ENCODE measurements around the gene DSP. TPM values are rescaled to one million over a fixed set of nuclear protein-coding genes. Genes with fewer than 3 reads are reported as not detected.

The DSP gene
- total and polyA plus RNA-seq, 10 of the 15 experiments (the other 5 are each of a cell fraction or from before 2014, with no cell fraction given): under 0.01 to 0.36 (median 0.04) TPM; not detected in 4

DNA sequence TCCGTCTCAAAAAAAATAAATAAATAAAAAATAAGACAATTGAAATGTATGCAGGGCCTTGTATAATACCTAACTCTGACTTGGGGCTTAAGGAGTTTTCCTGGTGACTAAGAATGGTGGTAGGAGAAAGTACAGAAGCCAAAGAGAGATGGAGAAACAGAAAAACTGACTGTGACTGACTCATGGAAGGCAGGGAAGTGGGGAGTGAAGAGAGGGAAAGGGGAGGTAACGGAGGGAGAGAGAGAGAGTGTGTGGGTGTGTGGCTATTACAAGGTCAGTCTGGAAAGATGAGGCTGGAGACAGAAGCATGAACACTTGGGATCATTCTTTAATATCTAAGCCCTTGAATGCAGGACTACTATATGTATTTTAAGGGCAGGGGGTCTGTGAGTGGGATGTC, 87.0 kb downstream of the DSP start:
- H4K20me1 ChIP-seq (ENCODE audit: control insufficient read depth, insufficient read depth): no peaks in the 10 kb centered on the region
- DNase-seq (ENCODE audit: low read depth, low spot score): no peak
- ChIA-PET RAD21 (ENCODE audit: unreplicated experiment) (no interaction called here), POLR2A (no interaction called here), SMC1A (ENCODE audit: uncharacterized antibody, unreplicated experiment) (no interaction called here), CTCF (no interaction called here)
- WGBS (ENCODE audit: insufficient coverage, insufficient replicate concordance, low lambda C conversion rate, missing lambda C conversion rate): 19% methylated on average over 2 of the region's 2 CpGs
- H3K9me3 ChIP-seq (replicated peaks; ENCODE audit: control insufficient read depth, insufficient read depth, low read length): no peaks in the 10 kb centered on the region
- intact Hi-C loops (cut with micrococcal nuclease; ENCODE audit: unreplicated experiment) (loop anchor here (10.0 kb wide), 1 partner anchor 376 kb away; no protein-coding TSS in a partner anchor), in situ Hi-C loops (cut with MboI) (no loop called here)
- H3K4me2 ChIP-seq (ENCODE audit: control insufficient read depth, insufficient read depth): no peak overlapping the region
- FAIRE-seq: no peak
- H3K27me3 ChIP-seq (replicated peaks in 1 of 2; ENCODE audit: control insufficient read depth in 2 of 2, insufficient read depth in 2 of 2, low read length in 1 of 2): no peaks in the 10 kb centered on the region
- H3K36me3 ChIP-seq (ENCODE audit: control insufficient read depth in 2 of 2, insufficient read depth in 2 of 2, low read length in 1 of 2): no peaks in the 10 kb centered on the region
- no peak overlapping the region for H3K9ac ChIP-seq (ENCODE audit: control insufficient read depth, insufficient read depth, low read length)
- BruUV-seq (replicated peaks): no TSS peak
- H3K27ac ChIP-seq (ENCODE audit: control insufficient read depth, insufficient read depth): no peak overlapping the region
- no peak overlapping the region for H2AFZ ChIP-seq (ENCODE audit: control insufficient read depth, low read depth, low read length)
- no peak overlapping the region for H3K4me3 ChIP-seq
- no peak for ATAC-seq
- H3K79me2 ChIP-seq (ENCODE audit: control insufficient read depth, insufficient read depth, low read length): no peaks in the 10 kb centered on the region
- no peaks in the 10 kb centered on the region for H3K4me1 ChIP-seq (ENCODE audit: control insufficient read depth, insufficient read depth, low read length)
- no peak for TF ChIP-seq BHLHE40 (IDR thresholded peaks at IDR 0.05; ENCODE audit: borderline replicate concordance in 1 of 2, low read depth in 2 of 2, low read length in 1 of 2)
- TF ChIP-seq, protein P1, sequence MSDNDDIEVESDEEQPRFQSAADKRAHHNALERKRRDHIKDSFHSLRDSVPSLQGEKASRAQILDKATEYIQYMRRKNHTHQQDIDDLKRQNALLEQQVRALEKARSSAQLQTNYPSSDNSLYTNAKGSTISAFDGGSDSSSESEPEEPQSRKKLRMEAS (IDR thresholded peaks at IDR 0.05; ENCODE audit: low read depth, low read length): no peak
- no peak for TF ChIP-seq JUNB (IDR thresholded peaks at IDR 0.05)
- no peak for TF ChIP-seq RUNX3 (IDR thresholded peaks at IDR 0.05; ENCODE audit: low read length)
- TF ChIP-seq HDAC2 (IDR thresholded peaks at IDR 0.05): no peak
- TF ChIP-seq, protein P2, sequence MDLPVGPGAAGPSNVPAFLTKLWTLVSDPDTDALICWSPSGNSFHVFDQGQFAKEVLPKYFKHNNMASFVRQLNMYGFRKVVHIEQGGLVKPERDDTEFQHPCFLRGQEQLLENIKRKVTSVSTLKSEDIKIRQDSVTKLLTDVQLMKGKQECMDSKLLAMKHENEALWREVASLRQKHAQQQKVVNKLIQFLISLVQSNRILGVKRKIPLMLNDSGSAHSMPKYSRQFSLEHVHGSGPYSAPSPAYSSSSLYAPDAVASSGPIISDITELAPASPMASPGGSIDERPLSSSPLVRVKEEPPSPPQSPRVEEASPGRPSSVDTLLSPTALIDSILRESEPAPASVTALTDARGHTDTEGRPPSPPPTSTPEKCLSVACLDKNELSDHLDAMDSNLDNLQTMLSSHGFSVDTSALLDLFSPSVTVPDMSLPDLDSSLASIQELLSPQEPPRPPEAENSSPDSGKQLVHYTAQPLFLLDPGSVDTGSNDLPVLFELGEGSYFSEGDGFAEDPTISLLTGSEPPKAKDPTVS (IDR thresholded peaks at IDR 0.05; ENCODE audit: low read depth, low read length): no peak
- no peak for TF ChIP-seq CHD4 (IDR thresholded peaks at IDR 0.05)
- TF ChIP-seq, protein P3, sequence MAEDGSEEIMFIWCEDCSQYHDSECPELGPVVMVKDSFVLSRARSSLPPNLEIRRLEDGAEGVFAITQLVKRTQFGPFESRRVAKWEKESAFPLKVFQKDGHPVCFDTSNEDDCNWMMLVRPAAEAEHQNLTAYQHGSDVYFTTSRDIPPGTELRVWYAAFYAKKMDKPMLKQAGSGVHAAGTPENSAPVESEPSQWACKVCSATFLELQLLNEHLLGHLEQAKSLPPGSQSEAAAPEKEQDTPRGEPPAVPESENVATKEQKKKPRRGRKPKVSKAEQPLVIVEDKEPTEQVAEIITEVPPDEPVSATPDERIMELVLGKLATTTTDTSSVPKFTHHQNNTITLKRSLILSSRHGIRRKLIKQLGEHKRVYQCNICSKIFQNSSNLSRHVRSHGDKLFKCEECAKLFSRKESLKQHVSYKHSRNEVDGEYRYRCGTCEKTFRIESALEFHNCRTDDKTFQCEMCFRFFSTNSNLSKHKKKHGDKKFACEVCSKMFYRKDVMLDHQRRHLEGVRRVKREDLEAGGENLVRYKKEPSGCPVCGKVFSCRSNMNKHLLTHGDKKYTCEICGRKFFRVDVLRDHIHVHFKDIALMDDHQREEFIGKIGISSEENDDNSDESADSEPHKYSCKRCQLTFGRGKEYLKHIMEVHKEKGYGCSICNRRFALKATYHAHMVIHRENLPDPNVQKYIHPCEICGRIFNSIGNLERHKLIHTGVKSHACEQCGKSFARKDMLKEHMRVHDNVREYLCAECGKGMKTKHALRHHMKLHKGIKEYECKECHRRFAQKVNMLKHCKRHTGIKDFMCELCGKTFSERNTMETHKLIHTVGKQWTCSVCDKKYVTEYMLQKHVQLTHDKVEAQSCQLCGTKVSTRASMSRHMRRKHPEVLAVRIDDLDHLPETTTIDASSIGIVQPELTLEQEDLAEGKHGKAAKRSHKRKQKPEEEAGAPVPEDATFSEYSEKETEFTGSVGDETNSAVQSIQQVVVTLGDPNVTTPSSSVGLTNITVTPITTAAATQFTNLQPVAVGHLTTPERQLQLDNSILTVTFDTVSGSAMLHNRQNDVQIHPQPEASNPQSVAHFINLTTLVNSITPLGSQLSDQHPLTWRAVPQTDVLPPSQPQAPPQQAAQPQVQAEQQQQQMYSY (CRISPR knock-in tag; IDR thresholded peaks at IDR 0.05): no peak
- TF ChIP-seq TBL1XR1 (IDR thresholded peaks at IDR 0.05; ENCODE audit: low read depth, low read length): no peak
- no peak for TF ChIP-seq NFXL1 (IDR thresholded peaks at IDR 0.05; ENCODE audit: borderline replicate concordance)
- no peak for TF ChIP-seq SREBF1 (IDR thresholded peaks at IDR 0.05; ENCODE audit: low read length)
- TF ChIP-seq, protein P4, sequence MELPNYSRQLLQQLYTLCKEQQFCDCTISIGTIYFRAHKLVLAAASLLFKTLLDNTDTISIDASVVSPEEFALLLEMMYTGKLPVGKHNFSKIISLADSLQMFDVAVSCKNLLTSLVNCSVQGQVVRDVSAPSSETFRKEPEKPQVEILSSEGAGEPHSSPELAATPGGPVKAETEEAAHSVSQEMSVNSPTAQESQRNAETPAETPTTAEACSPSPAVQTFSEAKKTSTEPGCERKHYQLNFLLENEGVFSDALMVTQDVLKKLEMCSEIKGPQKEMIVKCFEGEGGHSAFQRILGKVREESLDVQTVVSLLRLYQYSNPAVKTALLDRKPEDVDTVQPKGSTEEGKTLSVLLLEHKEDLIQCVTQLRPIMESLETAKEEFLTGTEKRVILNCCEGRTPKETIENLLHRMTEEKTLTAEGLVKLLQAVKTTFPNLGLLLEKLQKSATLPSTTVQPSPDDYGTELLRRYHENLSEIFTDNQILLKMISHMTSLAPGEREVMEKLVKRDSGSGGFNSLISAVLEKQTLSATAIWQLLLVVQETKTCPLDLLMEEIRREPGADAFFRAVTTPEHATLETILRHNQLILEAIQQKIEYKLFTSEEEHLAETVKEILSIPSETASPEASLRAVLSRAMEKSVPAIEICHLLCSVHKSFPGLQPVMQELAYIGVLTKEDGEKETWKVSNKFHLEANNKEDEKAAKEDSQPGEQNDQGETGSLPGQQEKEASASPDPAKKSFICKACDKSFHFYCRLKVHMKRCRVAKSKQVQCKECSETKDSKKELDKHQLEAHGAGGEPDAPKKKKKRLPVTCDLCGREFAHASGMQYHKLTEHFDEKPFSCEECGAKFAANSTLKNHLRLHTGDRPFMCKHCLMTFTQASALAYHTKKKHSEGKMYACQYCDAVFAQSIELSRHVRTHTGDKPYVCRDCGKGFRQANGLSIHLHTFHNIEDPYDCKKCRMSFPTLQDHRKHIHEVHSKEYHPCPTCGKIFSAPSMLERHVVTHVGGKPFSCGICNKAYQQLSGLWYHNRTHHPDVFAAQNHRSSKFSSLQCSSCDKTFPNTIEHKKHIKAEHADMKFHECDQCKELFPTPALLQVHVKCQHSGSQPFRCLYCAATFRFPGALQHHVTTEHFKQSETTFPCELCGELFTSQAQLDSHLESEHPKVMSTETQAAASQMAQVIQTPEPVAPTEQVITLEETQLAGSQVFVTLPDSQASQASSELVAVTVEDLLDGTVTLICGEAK (IDR thresholded peaks at IDR 0.05; ENCODE audit: borderline replicate concordance): no peak
- no peak for TF ChIP-seq ASH2L (IDR thresholded peaks at IDR 0.05; ENCODE audit: borderline replicate concordance, low read depth)
- no peak for TF ChIP-seq CBX3 (IDR thresholded peaks at IDR 0.05; ENCODE audit: borderline replicate concordance, low read depth)
- no peak for TF ChIP-seq ZNF622 (IDR thresholded peaks at IDR 0.05)
